K562 (cell line): ENCODE data around the gene RETREG1. TPM values are rescaled to one million over a fixed set of nuclear protein-coding genes. Genes with fewer than 3 reads are reported as not detected.

Experiments used
- ATAC-seq: fragments of 200-7000 bp; cut with Tn5 transposase; 3 replicates; pipeline ENCODE4 v1.9.1; 2020; ENCODE audit warnings: moderate library complexity
- BruUV-seq: library from RNA; stranded (reverse); fragments of 400-500 nt; replicated peaks from 2 replicates; lab custom pipeline; 2021; lab: Mats Ljungman, UMichigan
- CTCF ChIA-PET: fragments of 300-600 bp; formaldehyde crosslinking; extraction: SDS; loops from one replicate; lab custom pipeline; 2021; ENCODE audit warnings: low intra/inter-chr PET ratio; lab: Yijun Ruan, JAX
- POLR2A ChIA-PET: fragments of 300-600, 350-650 bp; sonication (Branson Sonifier 250); formaldehyde crosslinking; extraction: SDS; loops from one replicate; lab custom pipeline; 2021; ENCODE audit warnings: antibody characterized with exemption, inconsistent platforms; lab: Yijun Ruan, JAX
- DNase-seq, 4 experiments: peaks; one replicate each; pipeline versions ENCODE4 v3.0.0 to v3.0.0-alpha.2; 2011 to 2018; ENCODE audit warnings: low spot score in 3 of 4, mixed read lengths in 3 of 4; ENCODE audit errors: extremely low read depth in 1 of 4
- FAIRE-seq: peaks from 2 replicates; lab custom pipeline; 2011; peaks lifted over from hg19 to GRCh38; lab: Jason Lieb, UNC
- H2AFZ ChIP-seq: 2 replicates; pipeline ENCODE4 v1.6.0; 2011; ENCODE audit warnings: low read depth, low read length, control low read depth, inconsistent platforms
- H3K27ac ChIP-seq: fragments of 200-600 bp; 3 replicates; pipeline ENCODE4 v1.8.0; 2011; ENCODE audit warnings: low read depth, mild to moderate bottlenecking, control low read depth, inconsistent platforms, low read length, moderate library complexity, mixed read lengths; ENCODE audit errors: extremely low read depth
- H3K27me3 ChIP-seq, 2 experiments: fragments of 300-600 bp in 1 of 2; 2 replicates in 1 of 2; 3 replicates in 1 of 2; pipeline versions ENCODE4 v1.6.0 to v1.8.0; 2011; ENCODE audit warnings: inconsistent platforms in 2 of 2, low read length in 2 of 2, mild to moderate bottlenecking in 1 of 2, mixed read lengths in 1 of 2, moderate library complexity in 1 of 2; ENCODE audit not compliant: control insufficient read depth in 2 of 2, insufficient read depth in 2 of 2
- H3K36me3 ChIP-seq: fragments of 300-600 bp; 3 replicates; pipeline ENCODE4 v1.8.0; 2011; ENCODE audit warnings: mild to moderate bottlenecking, low read length, inconsistent platforms; ENCODE audit not compliant: control insufficient read depth, insufficient read depth
- H3K4me1 ChIP-seq, 2 experiments: fragments of 200-600 bp in 1 of 2; replicated peaks in 1 of 2; 2 replicates in 1 of 2; 3 replicates in 1 of 2; pipeline versions ENCODE4 v1.5.1 to v1.8.0; 2011; ENCODE audit warnings: inconsistent platforms in 2 of 2, low read length in 2 of 2, mild to moderate bottlenecking in 1 of 2, mixed read lengths in 1 of 2, moderate library complexity in 1 of 2; ENCODE audit not compliant: control insufficient read depth in 2 of 2, insufficient read depth in 2 of 2
- H3K4me2 ChIP-seq: 2 replicates; pipeline ENCODE4 v1.6.1; 2011; ENCODE audit warnings: low read length, control low read depth, inconsistent platforms, mixed read lengths; ENCODE audit not compliant: insufficient read depth
- H3K4me3 ChIP-seq: fragments of 200-600 bp; sonication (generic), shearing (Covaris generic); 2 replicates; pipeline ENCODE4 v1.5.1; 2016; ENCODE audit warnings: control low read depth, inconsistent platforms
- H3K79me2 ChIP-seq: fragments of 200-600 bp; 3 replicates; pipeline ENCODE4 v1.8.0; 2011; ENCODE audit warnings: low read length, inconsistent platforms; ENCODE audit not compliant: control insufficient read depth, insufficient read depth
- H3K9ac ChIP-seq, 2 experiments: 2 replicates each; pipeline versions ENCODE4 v1.6.0 to v1.6.1; 2011; ENCODE audit warnings: low read depth in 2 of 2, low read length in 2 of 2, control low read depth in 1 of 2, inconsistent platforms in 1 of 2, mild to moderate bottlenecking in 1 of 2, mixed read lengths in 1 of 2; ENCODE audit not compliant: insufficient read depth in 1 of 2
- H3K9me1 ChIP-seq: one replicate; pipeline ENCODE4 v1.6.0; 2011; ENCODE audit warnings: inconsistent platforms, mild to moderate bottlenecking, low read length, moderate library complexity; ENCODE audit not compliant: control insufficient read depth, insufficient read depth
- H3K9me3 ChIP-seq: replicated peaks from 2 replicates; pipeline ENCODE4 v1.5.1; 2011; ENCODE audit warnings: low read depth, low read length, inconsistent platforms; ENCODE audit not compliant: control insufficient read depth, insufficient read depth
- H4K20me1 ChIP-seq: replicated peaks from 2 replicates; pipeline ENCODE4 v1.6.1; 2011; ENCODE audit warnings: low read length, inconsistent platforms, mixed read lengths; ENCODE audit not compliant: control insufficient read depth, insufficient read depth
- ATF7 ChIP-seq: fragments of 450-650 bp; IDR thresholded peaks from 2 replicates; pipeline ENCODE4 v1.7.1; 2014; ENCODE audit warnings: mild to moderate bottlenecking, moderate library complexity
- CREM ChIP-seq: IDR thresholded peaks from 2 replicates; pipeline ENCODE4 v1.6.1; 2014; ENCODE audit warnings: antibody characterized with exemption, low read depth
- GTF2E2 ChIP-seq: fragments of 200-800 bp; sonication (Bioruptor generic); IDR thresholded peaks from 2 replicates; pipeline ENCODE4 v1.6.1; 2016; ENCODE audit warnings: missing genetic modification characterization, missing compliant biosample characterization
- HMG20A ChIP-seq: fragments of 450-650 bp; formaldehyde crosslinking; conservative IDR thresholded peaks from 2 replicates; pipeline ENCODE4 v1.4.0; 2020; ENCODE audit warnings: mild to moderate bottlenecking, mixed read lengths
- MAFF ChIP-seq: IDR thresholded peaks from 2 replicates; pipeline ENCODE4 v1.6.1; 2012; ENCODE audit warnings: low read length, improper control_type of control experiment
- NCOR1 ChIP-seq: fragments of 450-650 bp; IDR thresholded peaks from 2 replicates; pipeline ENCODE4 v1.6.1; 2016; ENCODE audit warnings: mild to moderate bottlenecking, moderate library complexity
- NFATC3 ChIP-seq: fragments of 450-650 bp; IDR thresholded peaks from 2 replicates; pipeline ENCODE4 v1.6.1; 2017; ENCODE audit warnings: mild to moderate bottlenecking
- PHTF2 ChIP-seq: fragments of 250-450 bp; sonication (Bioruptor Pico); IDR thresholded peaks from 2 replicates; pipeline ENCODE4 v1.5.0; 2021; ENCODE audit warnings: mild to moderate bottlenecking
- SP2 ChIP-seq: IDR thresholded peaks from 2 replicates; pipeline ENCODE4 v1.6.1; 2011; ENCODE audit warnings: mild to moderate bottlenecking, low read depth, low read length, moderate library complexity; ENCODE audit not compliant: poor library complexity, severe bottlenecking; ENCODE audit errors: extremely low read depth
- TGIF2 ChIP-seq: sonication (generic); formaldehyde crosslinking; IDR thresholded peaks from 2 replicates; pipeline ENCODE4 v1.8.1; 2022; ENCODE audit warnings: mild to moderate bottlenecking, missing genetic modification reagents, moderate library complexity
- ZBTB7A ChIP-seq: IDR thresholded peaks from 2 replicates; pipeline ENCODE4 v1.6.1; 2011; ENCODE audit warnings: low read depth, mild to moderate bottlenecking, low read length, moderate library complexity, borderline replicate concordance; ENCODE audit not compliant: control insufficient read depth
- ZNF12 ChIP-seq: sonication (generic); formaldehyde crosslinking; IDR thresholded peaks from 2 replicates; pipeline ENCODE4 v1.4.0; 2020; ENCODE audit warnings: mild to moderate bottlenecking, missing genetic modification reagents
- ZNF3 ChIP-seq: fragments of 250-450 bp; sonication (Bioruptor Pico); IDR thresholded peaks from 2 replicates; pipeline ENCODE4 v1.5.0; 2021; ENCODE audit warnings: mild to moderate bottlenecking, moderate library complexity
- ZNF57 ChIP-seq: fragments of 450-650 bp; formaldehyde crosslinking; IDR thresholded peaks from 2 replicates; pipeline ENCODE4 v1.4.0; 2020; ENCODE audit warnings: mild to moderate bottlenecking, moderate library complexity
- WGBS: fragments of 100-300 bp; shearing (Covaris generic); methylation state at CpG from one replicate; pipeline ENCODE4 v1.1.6; 2016; ENCODE audit warnings: low coverage, mixed read lengths; ENCODE audit not compliant: insufficient coverage; ENCODE audit errors: missing lambda C conversion rate; 5-methylcytosine and 5-hydroxymethylcytosine counted together
- in situ Hi-C: fragments of 300-500 bp; cut with MboI; formaldehyde crosslinking; loops from 4 replicates; pipeline ENCODE4 v1.15.0; 2018; ENCODE audit warnings: inconsistent platforms, mixed read lengths
- intact Hi-C: fragments of 100-400 bp; cut with micrococcal nuclease; formaldehyde crosslinking; loops from 2 replicates; pipeline ENCODE4 v1.14.2; 2022
- polyA plus RNA-seq, 8 experiments: library from polyadenylated mRNA; depleted of rRNA in 4 of 8; stranded (reverse) in 5 of 8; unstranded in 3 of 8; fragments of >200 nt; fragmentation: Nextera tagmentation in 2 of 8; fragmentation: Illumina TruSeq in 1 of 8; extraction: Ambion mirVana in 2 of 8; extraction: Trizol in 1 of 8; gene quantifications; 2 replicates each; pipeline versions ENCODE4 v1.2.1 to v1.2.3, GENCODE V29; 2011 to 2014; ENCODE audit warnings: inconsistent platforms in 1 of 8, missing spikeins in 1 of 8
- total RNA-seq, 7 experiments: library from RNA; depleted of rRNA in 6 of 7; stranded (reverse); fragments of >200 nt in 6 of 7; fragmentation: Illumina TruSeq in 2 of 7; extraction: Trizol in 2 of 7; gene quantifications; 2 replicates each; pipeline versions ENCODE4 v1.2.1 to v1.2.3, GENCODE V29; 2011 to 2021; ENCODE audit warnings: low replicate concordance in 1 of 7
- TF ChIP-seq, protein P1 (sequence below): sonication (generic); formaldehyde crosslinking; IDR thresholded peaks from 2 replicates; pipeline ENCODE4 v1.8.0; 2023; ENCODE audit warnings: mild to moderate bottlenecking, missing genetic modification reagents
- TF ChIP-seq, protein P2 (sequence below): sonication (generic); formaldehyde crosslinking; IDR thresholded peaks from 2 replicates; pipeline ENCODE4 v1.8.0; 2022; ENCODE audit warnings: mild to moderate bottlenecking, missing genetic modification reagents, borderline replicate concordance
- TF ChIP-seq, protein P3 (sequence below): sonication (generic); formaldehyde crosslinking; IDR thresholded peaks from 2 replicates; pipeline ENCODE4 v1.9.0; 2022; ENCODE audit warnings: mild to moderate bottlenecking, missing genetic modification reagents
- TF ChIP-seq, protein P4 (sequence below): fragments of 250-450 bp; sonication (Bioruptor Pico); IDR thresholded peaks from 2 replicates; pipeline ENCODE4 v1.5.0; 2021

The RETREG1 gene
- total and polyA plus RNA-seq, 9 of the 15 experiments (the other 6 are each of a cell fraction or from before 2014, with no cell fraction given): 0.01 to 0.20 (median 0.08) TPM; not detected in 5

DNA sequence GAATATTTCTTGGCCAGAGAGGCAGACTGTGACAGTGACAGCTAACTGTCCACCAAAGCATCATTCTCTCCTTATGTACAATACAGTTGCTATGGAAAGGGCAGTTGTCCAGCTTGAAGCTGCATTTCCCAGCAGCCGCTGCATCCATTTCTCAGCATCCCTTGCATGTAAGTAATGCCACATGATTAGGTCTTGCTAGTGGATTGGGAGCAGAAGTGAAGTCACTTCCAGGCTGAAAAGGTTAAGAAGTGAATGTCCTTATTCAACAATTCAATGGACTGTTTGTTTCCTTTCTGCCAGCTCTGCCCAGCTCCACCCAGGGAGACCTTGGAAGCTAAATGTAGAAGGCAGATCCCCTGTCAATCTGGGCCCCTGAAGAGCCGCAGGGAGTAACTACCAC, 26.1 kb upstream of the RETREG1 start:
- no peak overlapping the region for H3K27ac ChIP-seq
- H3K79me2 ChIP-seq: no peaks in the 10 kb centered on the region
- H3K4me2 ChIP-seq: no peak overlapping the region
- no peak for DNase-seq
- in situ Hi-C loops: no loop called here
- no peaks in the 10 kb centered on the region for H4K20me1 ChIP-seq
- CTCF ChIA-PET: no interaction called here
- no peaks in the 10 kb centered on the region for H3K9me3 ChIP-seq
- no peak overlapping the region for H3K4me3 ChIP-seq
- H3K9me1 ChIP-seq: no peaks in the 10 kb centered on the region
- H3K9ac ChIP-seq: no peak overlapping the region
- no peaks in the 10 kb centered on the region for H3K4me1 ChIP-seq
- WGBS: 0% methylated on average over 2 of the region's 2 CpGs
- POLR2A ChIA-PET: interaction anchor here (0.7 kb wide), 1 partner anchor 15 kb away, joined by 4 read pairs; no protein-coding TSS in a partner anchor
- no peaks in the 10 kb centered on the region for H3K36me3 ChIP-seq
- no peak for ATAC-seq
- no TSS peak for BruUV-seq
- H3K27me3 ChIP-seq: no peaks in the 10 kb centered on the region; a peak in 1 of 5 replicates
- no peak overlapping the region for H2AFZ ChIP-seq
- intact Hi-C loops: no loop called here
- no peak for FAIRE-seq
- TF ChIP-seq, protein P1, sequence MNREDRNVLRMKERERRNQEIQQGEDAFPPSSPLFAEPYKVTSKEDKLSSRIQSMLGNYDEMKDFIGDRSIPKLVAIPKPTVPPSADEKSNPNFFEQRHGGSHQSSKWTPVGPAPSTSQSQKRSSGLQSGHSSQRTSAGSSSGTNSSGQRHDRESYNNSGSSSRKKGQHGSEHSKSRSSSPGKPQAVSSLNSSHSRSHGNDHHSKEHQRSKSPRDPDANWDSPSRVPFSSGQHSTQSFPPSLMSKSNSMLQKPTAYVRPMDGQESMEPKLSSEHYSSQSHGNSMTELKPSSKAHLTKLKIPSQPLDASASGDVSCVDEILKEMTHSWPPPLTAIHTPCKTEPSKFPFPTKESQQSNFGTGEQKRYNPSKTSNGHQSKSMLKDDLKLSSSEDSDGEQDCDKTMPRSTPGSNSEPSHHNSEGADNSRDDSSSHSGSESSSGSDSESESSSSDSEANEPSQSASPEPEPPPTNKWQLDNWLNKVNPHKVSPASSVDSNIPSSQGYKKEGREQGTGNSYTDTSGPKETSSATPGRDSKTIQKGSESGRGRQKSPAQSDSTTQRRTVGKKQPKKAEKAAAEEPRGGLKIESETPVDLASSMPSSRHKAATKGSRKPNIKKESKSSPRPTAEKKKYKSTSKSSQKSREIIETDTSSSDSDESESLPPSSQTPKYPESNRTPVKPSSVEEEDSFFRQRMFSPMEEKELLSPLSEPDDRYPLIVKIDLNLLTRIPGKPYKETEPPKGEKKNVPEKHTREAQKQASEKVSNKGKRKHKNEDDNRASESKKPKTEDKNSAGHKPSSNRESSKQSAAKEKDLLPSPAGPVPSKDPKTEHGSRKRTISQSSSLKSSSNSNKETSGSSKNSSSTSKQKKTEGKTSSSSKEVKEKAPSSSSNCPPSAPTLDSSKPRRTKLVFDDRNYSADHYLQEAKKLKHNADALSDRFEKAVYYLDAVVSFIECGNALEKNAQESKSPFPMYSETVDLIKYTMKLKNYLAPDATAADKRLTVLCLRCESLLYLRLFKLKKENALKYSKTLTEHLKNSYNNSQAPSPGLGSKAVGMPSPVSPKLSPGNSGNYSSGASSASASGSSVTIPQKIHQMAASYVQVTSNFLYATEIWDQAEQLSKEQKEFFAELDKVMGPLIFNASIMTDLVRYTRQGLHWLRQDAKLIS (CRISPR knock-in tag): no peak
- TF ChIP-seq SP2 (no peak), NFATC3 (no peak), HMG20A (CRISPR knock-in tag) (no peak), PHTF2 (CRISPR knock-in tag) (no peak), NCOR1 (no peak), GTF2E2 (tag) (no peak), ZNF12 (no peak), MAFF (no peak), TGIF2 (CRISPR knock-in tag) (no peak), ATF7 (no peak), ZNF57 (no peak), ZNF3 (CRISPR knock-in tag) (no peak), ZBTB7A (no peak), CREM (no peak)
- TF ChIP-seq, protein P2, sequence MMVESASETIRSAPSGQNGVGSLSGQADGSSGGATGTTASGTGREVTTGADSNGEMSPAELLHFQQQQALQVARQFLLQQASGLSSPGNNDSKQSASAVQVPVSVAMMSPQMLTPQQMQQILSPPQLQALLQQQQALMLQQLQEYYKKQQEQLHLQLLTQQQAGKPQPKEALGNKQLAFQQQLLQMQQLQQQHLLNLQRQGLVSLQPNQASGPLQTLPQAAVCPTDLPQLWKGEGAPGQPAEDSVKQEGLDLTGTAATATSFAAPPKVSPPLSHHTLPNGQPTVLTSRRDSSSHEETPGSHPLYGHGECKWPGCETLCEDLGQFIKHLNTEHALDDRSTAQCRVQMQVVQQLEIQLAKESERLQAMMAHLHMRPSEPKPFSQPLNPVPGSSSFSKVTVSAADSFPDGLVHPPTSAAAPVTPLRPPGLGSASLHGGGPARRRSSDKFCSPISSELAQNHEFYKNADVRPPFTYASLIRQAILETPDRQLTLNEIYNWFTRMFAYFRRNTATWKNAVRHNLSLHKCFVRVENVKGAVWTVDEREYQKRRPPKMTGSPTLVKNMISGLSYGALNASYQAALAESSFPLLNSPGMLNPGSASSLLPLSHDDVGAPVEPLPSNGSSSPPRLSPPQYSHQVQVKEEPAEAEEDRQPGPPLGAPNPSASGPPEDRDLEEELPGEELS (CRISPR knock-in tag): no peak
- TF ChIP-seq, protein P3, sequence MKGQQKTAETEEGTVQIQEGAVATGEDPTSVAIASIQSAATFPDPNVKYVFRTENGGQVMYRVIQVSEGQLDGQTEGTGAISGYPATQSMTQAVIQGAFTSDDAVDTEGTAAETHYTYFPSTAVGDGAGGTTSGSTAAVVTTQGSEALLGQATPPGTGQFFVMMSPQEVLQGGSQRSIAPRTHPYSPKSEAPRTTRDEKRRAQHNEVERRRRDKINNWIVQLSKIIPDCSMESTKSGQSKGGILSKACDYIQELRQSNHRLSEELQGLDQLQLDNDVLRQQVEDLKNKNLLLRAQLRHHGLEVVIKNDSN: no peak
- TF ChIP-seq, protein P4, sequence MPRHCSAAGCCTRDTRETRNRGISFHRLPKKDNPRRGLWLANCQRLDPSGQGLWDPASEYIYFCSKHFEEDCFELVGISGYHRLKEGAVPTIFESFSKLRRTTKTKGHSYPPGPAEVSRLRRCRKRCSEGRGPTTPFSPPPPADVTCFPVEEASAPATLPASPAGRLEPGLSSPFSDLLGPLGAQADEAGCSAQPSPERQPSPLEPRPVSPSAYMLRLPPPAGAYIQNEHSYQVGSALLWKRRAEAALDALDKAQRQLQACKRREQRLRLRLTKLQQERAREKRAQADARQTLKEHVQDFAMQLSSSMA (CRISPR knock-in tag): no peak
